HepG2 (cell line): Measurements from ENCODE around the gene SURF6. TPM values are rescaled to one million over a fixed set of nuclear protein-coding genes. Genes with fewer than 3 reads are reported as not detected.

ENCODE experiments used
- ETV6 ChIP-seq: sonication (generic); formaldehyde crosslinking; conservative IDR thresholded peaks from 2 replicates; pipeline ENCODE4 v1.4.0; 2020; ENCODE audit warnings: missing genetic modification reagents
- HMGA1 ChIP-seq: sonication (generic); formaldehyde crosslinking; conservative IDR thresholded peaks from 2 replicates; pipeline ENCODE4 v1.4.0; 2020; ENCODE audit warnings: missing genetic modification reagents
- JUND ChIP-seq: sonication (generic); formaldehyde crosslinking; IDR thresholded peaks from 2 replicates; pipeline ENCODE4 v1.8.0; 2022; ENCODE audit warnings: mild to moderate bottlenecking, missing genetic modification reagents
- KAT7 ChIP-seq: IDR thresholded peaks from 2 replicates; pipeline ENCODE4 v1.6.1; 2018; ENCODE audit warnings: borderline replicate concordance, missing compliant biosample characterization
- KAT8 ChIP-seq: IDR thresholded peaks from 2 replicates; pipeline ENCODE4 v1.6.1; 2016; ENCODE audit warnings: missing genetic modification reagents, missing compliant biosample characterization
- KLF12 ChIP-seq: sonication (generic); formaldehyde crosslinking; IDR thresholded peaks from 2 replicates; pipeline ENCODE4 v1.4.0; 2020; ENCODE audit warnings: missing genetic modification reagents, borderline replicate concordance
- KMT2B ChIP-seq: IDR thresholded peaks from 2 replicates; pipeline ENCODE4 v1.6.1; 2016; ENCODE audit warnings: missing genetic modification reagents, missing compliant biosample characterization
- NFKBIZ ChIP-seq: IDR thresholded peaks from 2 replicates; pipeline ENCODE4 v1.6.1; 2018; ENCODE audit warnings: missing genetic modification reagents, missing compliant biosample characterization
- RELA ChIP-seq: sonication (generic); formaldehyde crosslinking; IDR thresholded peaks from 2 replicates; pipeline ENCODE4 v1.4.0; 2020; ENCODE audit warnings: missing genetic modification reagents
- ZNF10 ChIP-seq: sonication (generic); formaldehyde crosslinking; IDR thresholded peaks from 2 replicates; pipeline ENCODE4 v1.4.0; 2020; ENCODE audit warnings: mild to moderate bottlenecking, low read depth, missing genetic modification reagents, borderline replicate concordance
- ZNF274 ChIP-seq: sonication (generic); formaldehyde crosslinking; IDR thresholded peaks from 2 replicates; pipeline ENCODE4 v1.5.1; 2020; ENCODE audit warnings: mild to moderate bottlenecking, missing genetic modification reagents
- ZNF3 ChIP-seq: IDR thresholded peaks from 2 replicates; pipeline ENCODE4 v1.7.0; 2017; ENCODE audit warnings: inconsistent platforms
- ZNF333 ChIP-seq: sonication (generic); formaldehyde crosslinking; IDR thresholded peaks from 2 replicates; pipeline ENCODE4 v1.4.0; 2020; ENCODE audit warnings: mild to moderate bottlenecking, missing genetic modification reagents, borderline replicate concordance
- ZNF335 ChIP-seq: sonication (generic); formaldehyde crosslinking; IDR thresholded peaks from 2 replicates; pipeline ENCODE4 v1.4.0; 2020; ENCODE audit warnings: missing genetic modification reagents
- ZNF33B ChIP-seq: sonication (generic); formaldehyde crosslinking; IDR thresholded peaks from 2 replicates; pipeline ENCODE4 v1.5.1; 2020; ENCODE audit warnings: mild to moderate bottlenecking, missing genetic modification reagents
- ZNF44 ChIP-seq: sonication (generic); formaldehyde crosslinking; IDR thresholded peaks from 2 replicates; pipeline ENCODE4 v1.5.1; 2020; ENCODE audit warnings: mild to moderate bottlenecking, missing genetic modification reagents
- polyA plus RNA-seq, 8 experiments: library from polyadenylated mRNA; depleted of rRNA in 3 of 8; stranded (reverse) in 7 of 8; unstranded in 1 of 8; fragments of >200 nt; fragmentation: Illumina TruSeq in 4 of 8; extraction: Trizol in 4 of 8; gene quantifications; 2 replicates each; pipeline versions ENCODE4 v1.2.1 to v1.2.3, GENCODE V29; 2011 to 2016; ENCODE audit warnings: low read depth in 4 of 8, missing spikeins in 1 of 8, mixed read lengths in 1 of 8; ENCODE audit not compliant: insufficient read depth in 1 of 8
- total RNA-seq, 5 experiments: library from RNA; depleted of rRNA; stranded (reverse); fragments of >200 nt; fragmentation: Illumina TruSeq; extraction: Trizol; gene quantifications; 2 replicates each; pipeline ENCODE4 v1.2.3, GENCODE V29; 2016; ENCODE audit warnings: low read depth in 1 of 5
- TF ChIP-seq, protein P1 (sequence below), 2 experiments: sonication (generic) in 1 of 2; formaldehyde crosslinking in 1 of 2; IDR thresholded peaks; 2 replicates each; pipeline versions ENCODE4 v1.5.1 to v1.6.1; 2011 to 2020; ENCODE audit warnings: borderline replicate concordance in 1 of 2, low read depth in 1 of 2, low read length in 1 of 2, mild to moderate bottlenecking in 1 of 2, missing genetic modification reagents in 1 of 2, moderate library complexity in 1 of 2
- TF ChIP-seq, protein P2 (sequence below): IDR thresholded peaks from 2 replicates; pipeline ENCODE4 v1.6.1; 2016; ENCODE audit warnings: missing genetic modification reagents, missing compliant biosample characterization
- TF ChIP-seq, protein P3 (sequence below): IDR thresholded peaks from 2 replicates; pipeline ENCODE4 v1.6.1; 2016; ENCODE audit warnings: mild to moderate bottlenecking
- TF ChIP-seq, protein P4 (sequence below): IDR thresholded peaks from 2 replicates; pipeline ENCODE4 v1.6.1; 2016; ENCODE audit warnings: low read depth, missing genetic modification reagents, missing compliant biosample characterization

The SURF6 gene
- total and polyA plus RNA-seq, 2 of the 13 experiments (the other 11 are each of a cell fraction or from before 2014, with no cell fraction given) = 5.9 to 14.7 TPM

DNA sequence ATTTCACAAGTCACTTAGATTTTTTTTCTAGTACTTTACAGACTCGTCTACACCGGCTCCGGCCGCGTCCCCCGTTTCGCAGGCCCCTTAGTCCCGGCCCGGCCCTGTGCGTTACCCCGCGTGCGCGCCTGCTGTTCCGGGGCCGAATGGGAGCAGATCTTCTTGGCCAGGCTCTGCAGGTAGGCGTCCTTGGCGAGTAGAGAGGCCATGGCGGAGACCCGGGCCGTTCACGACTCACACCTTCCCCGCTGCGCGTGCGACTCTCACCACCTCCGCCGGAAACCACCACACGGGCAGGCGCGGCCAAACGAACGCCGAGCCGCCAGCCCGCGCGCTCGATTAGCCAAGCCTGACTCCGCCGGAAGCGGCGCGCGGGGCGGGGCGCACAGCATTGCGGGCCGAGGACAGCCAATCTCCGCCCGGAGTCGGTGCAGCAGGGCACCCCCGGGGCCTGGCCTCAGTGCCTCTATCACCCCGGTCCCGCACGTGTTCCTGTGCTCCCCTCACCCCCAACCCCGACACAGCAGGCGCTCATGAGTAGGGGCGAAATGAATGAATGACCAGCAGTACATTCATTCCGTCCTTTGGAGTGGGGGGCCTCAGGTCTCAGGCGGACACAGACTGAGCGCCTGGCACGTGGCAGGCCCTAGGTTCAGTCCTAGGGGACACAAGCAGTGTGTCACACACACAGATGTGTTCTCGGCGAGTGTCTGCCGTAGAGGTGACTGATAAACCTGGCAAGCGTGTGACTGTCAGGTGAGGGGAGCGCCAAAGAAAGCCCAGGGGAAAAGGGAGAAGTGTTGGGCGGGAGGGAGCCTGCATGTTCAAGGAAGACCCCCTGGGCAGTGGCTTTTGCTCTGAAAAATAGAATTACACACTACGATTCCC, at the start of gene SURF6 (continued):
- no peak for TF ChIP-seq ZNF44 (CRISPR knock-in tag)
- TF ChIP-seq ZNF10 (CRISPR knock-in tag) = no peak
- no peak for TF ChIP-seq JUND (CRISPR knock-in tag)
- TF ChIP-seq KMT2B (CRISPR knock-in tag) = peak; percentile 97
- peak; percentile 82; the same call in 1 of the 2 replicates for TF ChIP-seq ZNF335 (CRISPR knock-in tag)
- TF ChIP-seq ZNF274 = peak; percentile 86; the same call in 1 of the 2 replicates
- TF ChIP-seq, protein P1, sequence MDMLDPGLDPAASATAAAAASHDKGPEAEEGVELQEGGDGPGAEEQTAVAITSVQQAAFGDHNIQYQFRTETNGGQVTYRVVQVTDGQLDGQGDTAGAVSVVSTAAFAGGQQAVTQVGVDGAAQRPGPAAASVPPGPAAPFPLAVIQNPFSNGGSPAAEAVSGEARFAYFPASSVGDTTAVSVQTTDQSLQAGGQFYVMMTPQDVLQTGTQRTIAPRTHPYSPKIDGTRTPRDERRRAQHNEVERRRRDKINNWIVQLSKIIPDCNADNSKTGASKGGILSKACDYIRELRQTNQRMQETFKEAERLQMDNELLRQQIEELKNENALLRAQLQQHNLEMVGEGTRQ (IDR thresholded peaks at IDR 0.05; ENCODE audit: low read depth, low read length) = no peak
- TF ChIP-seq, protein P1 (CRISPR knock-in tag; IDR thresholded peaks at IDR 0.05; ENCODE audit: borderline replicate concordance) = peak; percentile 40; the same call in 1 of the 2 replicates
- peak; percentile 84; the same call in 1 of the 2 replicates for TF ChIP-seq KAT7 (CRISPR knock-in tag)
- peak; percentile 93 for TF ChIP-seq ETV6 (CRISPR knock-in tag)
- TF ChIP-seq NFKBIZ (CRISPR knock-in tag) = peak; percentile 84
- peak; percentile 97 for TF ChIP-seq KAT8 (CRISPR knock-in tag)
- TF ChIP-seq, protein P2, sequence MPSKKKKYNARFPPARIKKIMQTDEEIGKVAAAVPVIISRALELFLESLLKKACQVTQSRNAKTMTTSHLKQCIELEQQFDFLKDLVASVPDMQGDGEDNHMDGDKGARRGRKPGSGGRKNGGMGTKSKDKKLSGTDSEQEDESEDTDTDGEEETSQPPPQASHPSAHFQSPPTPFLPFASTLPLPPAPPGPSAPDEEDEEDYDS (CRISPR knock-in tag) = peak; percentile 73
- TF ChIP-seq HMGA1 = no peak
- peak; percentile 67; the same call in 1 of the 2 replicates for TF ChIP-seq ZNF333 (CRISPR knock-in tag)
- peak; percentile 97; the same call in 1 of the 2 replicates for TF ChIP-seq KLF12 (CRISPR knock-in tag)
- TF ChIP-seq, protein P3, sequence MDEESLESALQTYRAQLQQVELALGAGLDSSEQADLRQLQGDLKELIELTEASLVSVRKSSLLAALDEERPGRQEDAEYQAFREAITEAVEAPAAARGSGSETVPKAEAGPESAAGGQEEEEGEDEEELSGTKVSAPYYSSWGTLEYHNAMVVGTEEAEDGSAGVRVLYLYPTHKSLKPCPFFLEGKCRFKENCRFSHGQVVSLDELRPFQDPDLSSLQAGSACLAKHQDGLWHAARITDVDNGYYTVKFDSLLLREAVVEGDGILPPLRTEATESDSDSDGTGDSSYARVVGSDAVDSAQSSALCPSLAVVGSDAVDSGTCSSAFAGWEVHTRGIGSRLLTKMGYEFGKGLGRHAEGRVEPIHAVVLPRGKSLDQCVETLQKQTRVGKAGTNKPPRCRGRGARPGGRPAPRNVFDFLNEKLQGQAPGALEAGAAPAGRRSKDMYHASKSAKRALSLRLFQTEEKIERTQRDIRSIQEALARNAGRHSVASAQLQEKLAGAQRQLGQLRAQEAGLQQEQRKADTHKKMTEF (CRISPR knock-in tag) = peak; percentile 93
- TF ChIP-seq, protein P4, sequence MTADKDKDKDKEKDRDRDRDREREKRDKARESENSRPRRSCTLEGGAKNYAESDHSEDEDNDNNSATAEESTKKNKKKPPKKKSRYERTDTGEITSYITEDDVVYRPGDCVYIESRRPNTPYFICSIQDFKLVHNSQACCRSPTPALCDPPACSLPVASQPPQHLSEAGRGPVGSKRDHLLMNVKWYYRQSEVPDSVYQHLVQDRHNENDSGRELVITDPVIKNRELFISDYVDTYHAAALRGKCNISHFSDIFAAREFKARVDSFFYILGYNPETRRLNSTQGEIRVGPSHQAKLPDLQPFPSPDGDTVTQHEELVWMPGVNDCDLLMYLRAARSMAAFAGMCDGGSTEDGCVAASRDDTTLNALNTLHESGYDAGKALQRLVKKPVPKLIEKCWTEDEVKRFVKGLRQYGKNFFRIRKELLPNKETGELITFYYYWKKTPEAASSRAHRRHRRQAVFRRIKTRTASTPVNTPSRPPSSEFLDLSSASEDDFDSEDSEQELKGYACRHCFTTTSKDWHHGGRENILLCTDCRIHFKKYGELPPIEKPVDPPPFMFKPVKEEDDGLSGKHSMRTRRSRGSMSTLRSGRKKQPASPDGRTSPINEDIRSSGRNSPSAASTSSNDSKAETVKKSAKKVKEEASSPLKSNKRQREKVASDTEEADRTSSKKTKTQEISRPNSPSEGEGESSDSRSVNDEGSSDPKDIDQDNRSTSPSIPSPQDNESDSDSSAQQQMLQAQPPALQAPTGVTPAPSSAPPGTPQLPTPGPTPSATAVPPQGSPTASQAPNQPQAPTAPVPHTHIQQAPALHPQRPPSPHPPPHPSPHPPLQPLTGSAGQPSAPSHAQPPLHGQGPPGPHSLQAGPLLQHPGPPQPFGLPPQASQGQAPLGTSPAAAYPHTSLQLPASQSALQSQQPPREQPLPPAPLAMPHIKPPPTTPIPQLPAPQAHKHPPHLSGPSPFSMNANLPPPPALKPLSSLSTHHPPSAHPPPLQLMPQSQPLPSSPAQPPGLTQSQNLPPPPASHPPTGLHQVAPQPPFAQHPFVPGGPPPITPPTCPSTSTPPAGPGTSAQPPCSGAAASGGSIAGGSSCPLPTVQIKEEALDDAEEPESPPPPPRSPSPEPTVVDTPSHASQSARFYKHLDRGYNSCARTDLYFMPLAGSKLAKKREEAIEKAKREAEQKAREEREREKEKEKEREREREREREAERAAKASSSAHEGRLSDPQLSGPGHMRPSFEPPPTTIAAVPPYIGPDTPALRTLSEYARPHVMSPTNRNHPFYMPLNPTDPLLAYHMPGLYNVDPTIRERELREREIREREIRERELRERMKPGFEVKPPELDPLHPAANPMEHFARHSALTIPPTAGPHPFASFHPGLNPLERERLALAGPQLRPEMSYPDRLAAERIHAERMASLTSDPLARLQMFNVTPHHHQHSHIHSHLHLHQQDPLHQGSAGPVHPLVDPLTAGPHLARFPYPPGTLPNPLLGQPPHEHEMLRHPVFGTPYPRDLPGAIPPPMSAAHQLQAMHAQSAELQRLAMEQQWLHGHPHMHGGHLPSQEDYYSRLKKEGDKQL (CRISPR knock-in tag) = 0 out of 2 replicates have a peak, but pooled peaks have one; percentile 29
- peak; percentile 83 for TF ChIP-seq ZNF33B (CRISPR knock-in tag)
- TF ChIP-seq RELA (CRISPR knock-in tag) = peak; percentile 88; the same call in 1 of the 2 replicates
- TF ChIP-seq ZNF3 (CRISPR knock-in tag) = no peak
